Natural killer cell (primary cell): Measurements from ENCODE around the gene FAM114A2. TPM values are rescaled to one million over a fixed set of nuclear protein-coding genes. Genes with fewer than 3 reads are reported as not detected.

Source experiments
- ATAC-seq, 3 donors: fragments of 150-1000 bp in 2 of 3; fragments of 200-7000 bp in 1 of 3; cut with Tn5 transposase; 1 replicate in 1 of 3; 2 replicates in 2 of 3; pipeline ENCODE4 v1.10.0; 2021; ENCODE audit warnings: mild to moderate bottlenecking in 2 of 3, moderate library complexity in 2 of 3
- DNase-seq, 2 donors: peaks; one replicate each; pipeline versions ENCODE4 v3.0.0 to v3.0.0-alpha.2; 2013 to 2021; ENCODE audit warnings: mixed read lengths in 1 of 2
- H3K27ac ChIP-seq: one replicate; pipeline ENCODE4 v1.5.1; 2013; ENCODE audit warnings: mild to moderate bottlenecking, low read length
- H3K27me3 ChIP-seq: one replicate; pipeline ENCODE4 v1.6.1; 2013; ENCODE audit warnings: low read length; ENCODE audit not compliant: control insufficient read depth, insufficient read depth
- H3K36me3 ChIP-seq: one replicate; pipeline ENCODE4 v1.6.1; 2013; ENCODE audit warnings: low read length; ENCODE audit not compliant: control insufficient read depth, insufficient read depth
- H3K4me1 ChIP-seq: one replicate; pipeline ENCODE4 v1.6.1; 2013; ENCODE audit warnings: low read length; ENCODE audit not compliant: control insufficient read depth, insufficient read depth
- H3K4me3 ChIP-seq: one replicate; pipeline ENCODE4 v1.5.1; 2013; ENCODE audit warnings: low read length
- H3K9me3 ChIP-seq: one replicate; pipeline ENCODE4 v1.6.1; 2013; ENCODE audit warnings: low read length; ENCODE audit not compliant: control insufficient read depth, insufficient read depth
- H3K27ac Mint-ChIP-seq, 2 donors: one replicate each; pipeline ENCODE4 v1.8.0; 2022; ENCODE audit warnings: mild to moderate bottlenecking in 2 of 2, mixed read lengths in 2 of 2, moderate library complexity in 1 of 2
- H3K27me3 Mint-ChIP-seq, 2 donors: one replicate each; pipeline ENCODE4 v1.8.0; 2022; ENCODE audit warnings: low read depth in 2 of 2, mixed read lengths in 2 of 2
- H3K36me3 Mint-ChIP-seq: one replicate; pipeline ENCODE4 v1.8.0; 2022; ENCODE audit warnings: mixed read lengths
- H3K4me1 Mint-ChIP-seq, 2 donors: one replicate each; pipeline ENCODE4 v1.8.0; 2022; ENCODE audit warnings: mixed read lengths in 2 of 2
- H3K4me3 Mint-ChIP-seq: one replicate; pipeline ENCODE4 v1.8.0; 2022; ENCODE audit warnings: mild to moderate bottlenecking, moderate library complexity, mixed read lengths
- H3K9me3 Mint-ChIP-seq, 2 donors: one replicate each; pipeline ENCODE4 v1.8.0; 2022; ENCODE audit warnings: mixed read lengths in 2 of 2
- CTCF ChIP-seq: fragments of 200-600 bp; IDR thresholded peaks from one replicate; pipeline ENCODE4 v1.8.0; 2022; ENCODE audit warnings: antibody characterized with exemption
- WGBS: methylation state at CpG from one replicate; pipeline ENCODE4 v1.1.7; 2013; ENCODE audit warnings: missing lambda C conversion rate; ENCODE audit not compliant: insufficient coverage; 5-methylcytosine and 5-hydroxymethylcytosine counted together
- intact Hi-C: fragments of 100-400 bp; cut with micrococcal nuclease; formaldehyde crosslinking; loops from one replicate; pipeline ENCODE4 v1.14.2; 2022
- total RNA-seq, 4 donors: library from RNA; stranded (reverse); fragments of 120-200 nt in 1 of 4; gene quantifications; one replicate each; pipeline versions ENCODE4 v1.2.3 to v1.2.4, GENCODE V29; 2013 to 2022

Gene FAM114A2
- total RNA-seq, 3 donors from 2014 or later (not counting 1 experiment from before 2014, with no cell fraction given) = 29.0 to 37.8 (median 29.4) TPM

GRCh38 chr5:154015071-154015693 is 23.5 kb downstream of the FAM114A2 start:
- WGBS = 96% methylated on average over 4 of the region's 4 CpGs
- Mint-ChIP-seq H3K4me1 (peaks cover 7 to 18% of the 10 kb centered on the region in 2 donors), H3K36me3 (no peaks in the 10 kb centered on the region), H3K27me3 (no peaks in the 10 kb centered on the region), H3K9me3 (no peaks in the 10 kb centered on the region), H3K27ac (no peak overlapping the region), H3K4me3 (no peak overlapping the region)
- peaks cover 18% of the 10 kb centered on the region for H3K36me3 ChIP-seq
- no peak overlapping the region for H3K27ac ChIP-seq
- DNase-seq (no peak), ATAC-seq (no peak)
- H3K4me1 ChIP-seq = no peaks in the 10 kb centered on the region
- H3K9me3 ChIP-seq = no peaks in the 10 kb centered on the region
- no peak overlapping the region for H3K4me3 ChIP-seq
- no peaks in the 10 kb centered on the region for H3K27me3 ChIP-seq
- intact Hi-C loops = no loop called here
- no peak for TF ChIP-seq CTCF

GRCh38 chr5:154010660-154011059 is 28.1 kb downstream of the FAM114A2 start:
- Mint-ChIP-seq H3K4me1 (no peaks in the 10 kb centered on the region), H3K4me3 (no peak overlapping the region), H3K36me3 (no peaks in the 10 kb centered on the region), H3K9me3 (no peaks in the 10 kb centered on the region), H3K27me3 (no peaks in the 10 kb centered on the region), H3K27ac (no peak overlapping the region)
- no peak for DNase-seq
- ATAC-seq = no peak
- TF ChIP-seq CTCF = no peak
- H3K27me3 ChIP-seq = no peaks in the 10 kb centered on the region
- intact Hi-C loops = no loop called here
- no peaks in the 10 kb centered on the region for H3K9me3 ChIP-seq
- 74% methylated on average over 3 of the region's 3 CpGs for WGBS
- H3K27ac ChIP-seq = no peak overlapping the region
- no peak overlapping the region for H3K4me3 ChIP-seq
- peaks cover 15% of the 10 kb centered on the region for H3K36me3 ChIP-seq
- H3K4me1 ChIP-seq = no peaks in the 10 kb centered on the region

GRCh38 chr5:154005648-154006047 is 33.1 kb downstream of the FAM114A2 start:
- no peak for ATAC-seq
- Histone ChIP-seq H3K9me3 (no peaks in the 10 kb centered on the region), H3K4me1 (no peaks in the 10 kb centered on the region), H3K27me3 (no peaks in the 10 kb centered on the region), H3K27ac (no peak overlapping the region), H3K36me3 (peaks cover 16% of the 10 kb centered on the region), H3K4me3 (no peak overlapping the region)
- no peak for DNase-seq
- H3K4me3 Mint-ChIP-seq = no peak overlapping the region
- WGBS = 77% methylated on average over 1 of the region's 1 CpG
- TF ChIP-seq CTCF = no peak
- intact Hi-C loops = no loop called here
- H3K4me1 Mint-ChIP-seq = no peaks in the 10 kb centered on the region
- peaks cover 7% of the 10 kb centered on the region for H3K36me3 Mint-ChIP-seq
- H3K27me3 Mint-ChIP-seq = no peaks in the 10 kb centered on the region
- no peaks in the 10 kb centered on the region for H3K9me3 Mint-ChIP-seq
- no peak overlapping the region for H3K27ac Mint-ChIP-seq

- peaks cover 22% of the 10 kb centered on the region for H3K36me3 ChIP-seq
- Mint-ChIP-seq H3K4me3 (no peak overlapping the region), H3K9me3 (no peaks in the 10 kb centered on the region), H3K4me1 (no peaks in the 10 kb centered on the region), H3K36me3 (peaks cover 14% of the 10 kb centered on the region), H3K27me3 (no peaks in the 10 kb centered on the region), H3K27ac (no peak overlapping the region)
- DNase-seq (no peak), ATAC-seq (no peak)
- TF ChIP-seq CTCF = no peak
- H3K9me3 ChIP-seq = no peaks in the 10 kb centered on the region
- no peak overlapping the region for H3K4me3 ChIP-seq
- intact Hi-C loops = no loop called here
- H3K4me1 ChIP-seq = no peaks in the 10 kb centered on the region
- 90% methylated on average over 7 of the region's 7 CpGs for WGBS
- H3K27me3 ChIP-seq = no peaks in the 10 kb centered on the region
- H3K27ac ChIP-seq = no peak overlapping the region
Measured at GRCh38 chr5:154002511-154003020, 36.1 kb downstream of the FAM114A2 start.
